Activated CD4-positive, alpha-beta T cell treated with anti-CD3 and anti-CD28 coated beads for 36 hours (primary cell): Measurements from ENCODE around the gene ACAD8. TPM values are rescaled to one million over a fixed set of nuclear protein-coding genes. Genes with fewer than 3 reads are reported as not detected.

ENCODE experiments used
- total RNA-seq, 2 experiments: library from RNA; stranded (reverse); gene quantifications; one replicate each; pipeline ENCODE4 v1.2.3, GENCODE V29; 2021

The ACAD8 gene
- total RNA-seq, 2 experiments from 2014 or later, result 12.4 to 16.6 TPM

Other genes starting within 250 kb of the ACAD8 start
- gene JAM3, start 184.5 kb upstream of the ACAD8 start, total RNA-seq, result 10 to 100 TPM; 15.3 to 17.5 TPM
- 10 to 100 TPM; 78.9 to 92.1 TPM for gene NCAPD3, start 29.6 kb upstream of the ACAD8 start, total RNA-seq
- gene VPS26B, start 28.9 kb upstream of the ACAD8 start, total RNA-seq, result 10 to 100 TPM; 32.4 to 32.5 TPM
- gene THYN1, start 216 bp upstream of the ACAD8 start, total RNA-seq, result 10 to 100 TPM; 75.5 to 89.5 TPM
- 10 to 100 TPM; 11.7 to 12.2 TPM for gene GLB1L3, start 22.8 kb downstream of the ACAD8 start, total RNA-seq
- 1 to 10 TPM; 3.9 to 4.2 TPM for gene GLB1L2, start 78.4 kb downstream of the ACAD8 start, total RNA-seq
- under 1 TPM; 0.11 to 0.21 TPM for gene B3GAT1, start 158.7 kb downstream of the ACAD8 start, total RNA-seq